HG03039 (cell line): ENCODE measurements around the gene AURKB.

Experiments
- ATAC-seq: cut with Tn5 transposase; IDR thresholded peaks from one replicate; pipeline ENCODE4 v1.9.1; 2021; ENCODE audit warnings: mild to moderate bottlenecking, moderate library complexity; ENCODE audit not compliant: unreplicated experiment

AURKB gene

GRCh38 chr17:8162997-8163977, 47.1 kb downstream of the AURKB start:
- peak; percentile 9 for ATAC-seq

- ATAC-seq: peak; percentile 47
Observed at GRCh38 chr17:8162233-8162996, 48.0 kb downstream of the AURKB start, which contains the start of gene VAMP2. Gene VAMP2 (minus strand): TSS chr17:8162948. CDS start chr17:8162879, 69 bp downstream.

DNA sequence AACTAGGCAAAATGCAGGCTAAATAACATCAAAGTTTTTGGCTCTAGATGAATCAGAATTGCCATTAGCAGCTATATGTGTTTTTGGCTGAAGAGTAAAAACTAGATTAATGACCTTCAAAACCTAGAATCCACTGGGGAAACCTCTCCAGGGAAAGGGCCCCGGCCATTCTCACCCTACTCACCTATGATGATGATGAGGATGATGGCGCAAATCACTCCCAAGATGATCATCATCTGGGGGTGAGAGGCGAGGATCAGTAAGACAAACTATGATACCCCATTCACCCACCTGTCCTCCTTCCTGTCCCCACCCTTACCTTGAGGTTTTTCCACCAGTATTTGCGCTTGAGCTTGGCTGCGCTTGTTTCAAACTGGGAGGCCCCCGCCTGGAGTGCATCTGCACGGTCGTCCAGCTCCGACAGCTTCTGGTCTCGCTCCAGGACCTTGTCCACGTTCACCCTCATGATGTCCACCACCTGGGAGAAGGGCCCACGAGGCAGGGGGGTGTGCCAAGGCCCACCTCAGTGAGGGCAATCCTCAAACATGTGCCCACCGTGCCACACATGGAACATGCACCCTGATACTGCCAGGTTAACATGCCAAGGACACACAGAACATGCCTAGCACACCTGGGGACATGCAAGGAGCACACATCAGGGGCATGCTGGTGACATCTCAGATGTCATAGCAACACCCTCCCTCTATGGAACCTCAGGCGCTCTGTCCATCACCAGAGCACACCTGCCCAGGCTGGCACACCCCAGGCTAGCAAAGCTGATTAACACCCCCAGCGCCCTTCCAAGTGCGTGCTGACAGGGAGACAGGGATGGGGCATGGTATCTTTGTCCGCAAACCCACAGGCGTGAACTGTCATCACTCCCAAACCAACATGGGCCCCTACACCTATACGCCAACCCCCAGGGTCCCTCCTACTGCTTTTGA, 48.8 kb downstream of the AURKB start:
- no peak for ATAC-seq

DNA sequence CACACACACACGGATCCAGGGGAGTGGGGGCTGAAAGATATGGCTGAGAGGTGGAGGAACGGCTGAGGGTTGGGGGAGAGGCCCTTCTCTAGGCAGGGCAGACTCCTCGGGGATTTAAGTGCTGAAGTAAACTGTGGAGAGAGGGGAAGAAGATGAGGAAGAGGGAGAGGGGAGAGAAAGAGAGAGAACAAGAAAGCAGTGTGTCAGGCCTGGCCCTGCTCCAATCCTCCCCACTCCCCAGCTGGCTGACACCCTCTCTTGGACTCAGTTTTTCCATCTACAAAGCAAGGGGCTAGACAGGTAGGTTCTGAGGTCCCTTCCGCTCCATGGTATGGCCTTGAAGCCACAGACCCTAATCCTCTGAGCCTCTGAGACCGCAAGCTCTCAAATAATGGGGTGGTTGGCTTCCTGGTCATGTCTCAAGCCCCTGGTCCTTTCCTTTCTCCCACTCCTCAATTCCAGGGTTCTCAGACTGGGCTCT, 49.6 kb downstream of the AURKB start:
- ATAC-seq: no peak

DNA sequence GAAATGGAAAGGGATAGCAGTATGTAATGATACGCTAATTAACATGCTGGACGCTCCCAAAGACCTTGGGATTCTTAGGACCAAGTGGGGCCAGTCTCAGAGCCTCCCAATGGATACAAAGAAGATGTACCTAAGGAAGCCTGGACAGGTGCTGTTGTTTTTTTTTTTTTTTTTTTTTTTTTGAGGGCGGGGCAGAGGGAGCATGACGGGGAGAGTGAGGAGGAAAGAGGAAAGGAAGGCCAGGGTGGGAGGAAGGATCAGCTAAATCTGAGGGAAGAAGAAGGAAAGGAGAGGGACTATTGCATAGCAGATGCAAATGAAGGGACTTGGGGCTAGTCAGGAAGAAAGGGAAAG, 50.2 kb downstream of the AURKB start:
- no peak for ATAC-seq

DNA sequence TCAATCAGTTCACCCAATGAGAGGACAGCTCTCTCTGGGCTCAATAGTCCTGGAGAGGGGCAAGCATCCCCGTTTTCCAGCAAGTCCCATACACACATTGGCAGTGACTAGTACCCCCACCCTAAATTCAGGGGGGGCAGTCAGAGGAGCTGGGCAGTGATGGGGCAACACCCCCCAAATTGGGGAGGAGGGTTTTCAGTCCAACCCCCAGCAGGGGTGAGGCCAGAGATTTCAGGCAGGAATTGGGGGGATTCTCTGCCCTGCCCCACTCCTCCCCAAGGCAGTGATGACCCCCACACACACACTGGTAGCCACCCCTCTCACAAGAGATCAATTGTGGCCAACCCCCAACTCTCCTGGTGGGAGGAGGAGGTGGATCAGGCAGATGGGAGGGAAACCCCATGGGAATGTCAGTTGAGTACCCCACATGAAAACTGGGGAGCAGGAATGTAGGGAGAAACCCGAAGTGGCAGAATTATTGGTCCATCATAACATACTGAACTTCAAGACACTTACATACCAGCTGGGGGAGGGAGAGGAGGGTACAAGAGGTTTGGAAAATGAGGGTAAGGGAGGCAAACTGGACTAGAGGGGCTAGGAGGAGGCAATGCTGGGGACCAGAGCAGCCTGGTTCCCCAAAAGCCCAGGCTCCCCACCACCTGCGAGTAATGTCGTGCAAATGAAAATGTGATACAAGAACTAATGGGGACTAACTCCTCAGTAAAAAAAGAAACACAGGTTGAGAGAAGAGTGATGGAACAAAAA, 50.7 kb downstream of the AURKB start:
- no peak for ATAC-seq

GRCh38 chr17:8159032-8159400, 51.4 kb downstream of the AURKB start:
- ATAC-seq: no peak

DNA sequence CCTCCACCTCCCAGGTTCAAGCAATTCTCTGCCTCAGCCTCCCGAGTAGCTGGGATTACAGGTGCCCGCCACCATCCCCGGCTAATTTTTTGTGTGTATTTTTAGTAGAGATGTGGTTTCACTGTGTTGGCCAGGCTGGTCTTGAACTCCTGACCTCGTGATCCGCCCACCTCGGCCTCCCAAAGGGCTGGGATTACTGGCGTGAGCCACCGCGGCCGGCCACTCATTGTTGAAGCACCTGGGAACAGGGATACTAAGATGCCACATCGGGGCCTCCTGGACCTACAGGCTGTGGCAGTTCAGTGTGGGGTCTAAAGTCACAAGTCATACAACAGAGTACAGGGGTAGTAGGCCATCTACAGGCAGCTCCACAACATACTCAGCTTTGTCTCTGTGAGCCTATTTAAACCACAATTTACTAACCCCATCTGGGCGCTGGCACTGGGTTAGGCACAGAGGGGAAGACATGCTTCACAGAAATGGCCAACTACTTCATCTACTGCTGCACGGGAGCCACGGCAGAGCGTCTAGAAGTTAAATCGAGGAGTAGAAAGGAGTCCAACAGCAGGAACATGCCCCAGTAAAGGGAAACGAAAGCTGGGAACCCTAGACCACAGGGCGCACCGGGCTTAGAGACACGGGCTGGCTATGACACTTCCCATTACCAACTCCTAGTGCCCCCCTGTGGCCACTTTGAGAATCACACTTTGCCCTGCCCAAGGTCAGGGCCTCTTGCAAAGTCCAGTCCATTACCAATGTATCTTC, 51.9 kb downstream of the AURKB start:
- no peak for ATAC-seq

DNA sequence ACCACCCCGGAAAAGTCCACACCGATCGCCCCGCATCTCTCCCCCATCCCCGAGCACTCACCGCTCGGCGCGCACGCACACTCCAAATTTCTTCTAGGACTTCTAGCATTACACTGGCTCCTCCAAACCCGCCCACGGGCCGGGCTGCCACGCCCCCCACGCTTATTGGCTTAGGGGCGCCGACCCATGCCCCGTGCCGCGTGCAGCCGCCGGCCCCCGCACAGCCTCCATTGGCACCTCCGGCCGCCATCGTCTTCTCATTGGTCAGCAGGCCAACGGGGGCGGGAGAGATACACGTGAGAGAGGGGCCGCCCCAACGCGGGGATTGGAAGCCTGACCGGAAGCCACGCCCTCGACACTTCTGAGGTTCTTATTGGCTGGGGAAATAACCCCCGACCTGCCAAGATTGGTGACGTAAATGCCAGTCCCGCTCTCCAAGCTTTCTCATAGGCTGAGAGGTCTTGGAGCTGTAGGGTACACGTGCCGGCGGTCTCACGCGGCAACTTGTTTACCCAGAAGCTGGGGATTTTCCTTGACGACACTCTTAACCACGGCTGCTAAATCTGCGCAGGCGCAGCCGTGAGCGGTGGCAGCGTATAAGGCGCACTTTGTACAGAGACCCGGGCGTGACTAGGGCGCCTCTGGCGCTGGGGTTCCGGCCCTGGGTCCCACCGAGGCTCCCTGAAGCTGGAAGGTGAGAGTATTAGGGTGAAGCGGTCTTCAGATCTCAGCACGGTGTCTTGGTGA, 54.0 kb downstream of the AURKB start:
- peak; percentile 70 for ATAC-seq

DNA sequence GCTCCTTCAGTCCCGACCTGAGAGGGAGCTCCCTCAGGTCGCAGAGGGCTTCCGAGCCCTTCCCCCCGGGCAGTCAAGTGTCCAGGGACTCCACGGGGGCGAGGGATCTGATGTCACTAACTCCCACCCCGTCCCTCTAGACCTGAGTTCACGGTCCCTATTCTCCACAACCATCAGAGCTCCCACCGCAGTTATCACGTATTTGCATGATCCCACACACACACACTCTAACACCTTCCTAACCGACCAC, 54.5 kb downstream of the AURKB start:
- no peak for ATAC-seq

- ATAC-seq: no peak
Observed at GRCh38 chr17:8155231-8155995, 55.0 kb downstream of the AURKB start.
